ENCODE data around the gene SLC25A1. TPM values are rescaled to one million over a fixed set of nuclear protein-coding genes. Genes with fewer than 3 reads are reported as not detected.

Gene SLC25A1
- total RNA-seq, 6 experiments from 2014 or later = 80.2 to 128 (median 114) TPM

DNA sequence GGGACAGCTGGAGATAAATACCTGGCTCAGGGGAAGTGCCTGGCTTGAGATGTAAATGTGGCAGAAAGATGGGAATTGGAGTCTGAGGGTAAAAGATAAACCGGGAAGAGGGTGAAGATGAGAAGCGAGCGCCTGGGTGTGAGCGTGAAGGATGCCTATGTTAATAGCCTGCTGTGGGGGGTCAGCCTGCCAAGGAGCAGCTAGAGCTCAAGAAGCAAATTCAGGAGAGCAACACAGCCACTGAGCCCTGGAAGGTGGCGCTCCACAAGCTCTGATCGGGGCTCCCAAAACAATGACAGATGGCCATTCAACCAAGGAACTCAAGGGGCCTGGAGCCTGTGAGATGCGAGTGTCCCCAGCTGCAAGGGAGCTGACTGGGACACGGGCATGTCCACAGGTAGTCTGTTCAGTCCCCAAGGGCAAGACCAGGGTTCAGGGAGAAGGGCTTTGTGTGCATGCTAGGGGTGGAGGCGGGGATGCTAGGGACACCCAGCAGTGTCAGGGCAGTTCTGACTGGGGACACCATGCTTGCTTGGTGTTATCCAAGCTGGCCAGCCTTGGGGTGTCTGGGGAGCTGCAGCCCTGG is 31.2 kb downstream of the SLC25A1 start:
- DNase-seq (no peak), ATAC-seq (no peak)
- Histone ChIP-seq H3K27ac (no peak overlapping the region), H3K36me3 (peaks cover 0 to 3% (median 2%) of the 10 kb centered on the region in 4 donors), H3K27me3 (peaks cover 0 to 19% of the 10 kb centered on the region in 2 donors), H3K9me3 (no peaks in the 10 kb centered on the region), H3K4me3 (no peak overlapping the region), H3K4me1 (peaks cover 0 to 9% (median 3%) of the 10 kb centered on the region in 4 donors)
- intact Hi-C loops (cut with DNase I) = no loop called here
- TF ChIP-seq, protein P1, sequence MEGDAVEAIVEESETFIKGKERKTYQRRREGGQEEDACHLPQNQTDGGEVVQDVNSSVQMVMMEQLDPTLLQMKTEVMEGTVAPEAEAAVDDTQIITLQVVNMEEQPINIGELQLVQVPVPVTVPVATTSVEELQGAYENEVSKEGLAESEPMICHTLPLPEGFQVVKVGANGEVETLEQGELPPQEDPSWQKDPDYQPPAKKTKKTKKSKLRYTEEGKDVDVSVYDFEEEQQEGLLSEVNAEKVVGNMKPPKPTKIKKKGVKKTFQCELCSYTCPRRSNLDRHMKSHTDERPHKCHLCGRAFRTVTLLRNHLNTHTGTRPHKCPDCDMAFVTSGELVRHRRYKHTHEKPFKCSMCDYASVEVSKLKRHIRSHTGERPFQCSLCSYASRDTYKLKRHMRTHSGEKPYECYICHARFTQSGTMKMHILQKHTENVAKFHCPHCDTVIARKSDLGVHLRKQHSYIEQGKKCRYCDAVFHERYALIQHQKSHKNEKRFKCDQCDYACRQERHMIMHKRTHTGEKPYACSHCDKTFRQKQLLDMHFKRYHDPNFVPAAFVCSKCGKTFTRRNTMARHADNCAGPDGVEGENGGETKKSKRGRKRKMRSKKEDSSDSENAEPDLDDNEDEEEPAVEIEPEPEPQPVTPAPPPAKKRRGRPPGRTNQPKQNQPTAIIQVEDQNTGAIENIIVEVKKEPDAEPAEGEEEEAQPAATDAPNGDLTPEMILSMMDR (IDR thresholded peaks at IDR 0.05) = no peak
- no peak for TF ChIP-seq POLR2A (IDR thresholded peaks at IDR 0.05)
- WGBS (ENCODE audit: insufficient coverage, low coverage, low lambda C conversion rate, missing lambda C conversion rate) = 33% methylated on average over 8 of the region's 9 CpGs

DNA sequence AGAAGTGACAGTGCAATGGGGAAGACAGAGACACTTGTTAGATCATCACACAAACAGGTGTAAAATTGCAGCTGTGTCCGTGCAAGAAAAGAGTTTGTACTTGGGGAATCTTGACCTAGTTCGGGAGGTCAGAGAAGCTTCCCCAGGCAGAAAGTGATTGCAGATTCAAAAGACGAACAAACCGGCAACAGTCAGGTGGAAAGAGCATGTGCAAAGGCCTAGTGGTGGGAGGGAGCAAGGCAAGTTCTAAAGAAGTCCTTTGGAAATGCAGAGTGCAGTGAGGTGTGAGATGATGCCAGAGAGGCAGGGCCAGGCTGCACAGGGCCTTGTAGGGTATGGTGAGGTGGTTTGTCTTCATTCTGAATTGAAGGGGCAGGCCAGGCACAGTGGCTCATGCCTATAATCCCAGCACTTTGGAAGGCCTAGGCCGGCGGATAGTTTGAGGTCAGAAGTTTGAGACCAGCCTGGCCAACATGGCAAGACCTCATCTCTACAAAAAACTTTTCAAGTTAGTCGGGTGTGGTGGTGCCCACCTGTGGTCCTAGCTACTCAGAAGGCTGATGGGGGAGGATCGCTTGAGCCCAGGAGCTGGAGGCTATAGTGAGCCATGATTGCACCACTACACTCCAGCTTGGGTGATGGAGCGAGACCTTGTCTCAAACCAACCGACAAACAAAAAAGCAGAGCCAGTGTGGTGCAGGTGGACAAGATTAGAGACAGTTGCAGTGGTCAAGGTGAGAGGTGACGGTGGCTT is 32.1 kb downstream of the SLC25A1 start:
- Histone ChIP-seq H3K4me1 (peaks cover 0 to 9% (median 3%) of the 10 kb centered on the region in 4 donors), H3K27me3 (peaks cover 0 to 19% of the 10 kb centered on the region in 2 donors), H3K9me3 (no peaks in the 10 kb centered on the region), H3K27ac (no peak overlapping the region), H3K36me3 (peaks cover 0 to 9% (median 4%) of the 10 kb centered on the region in 4 donors), H3K4me3 (no peak overlapping the region)
- ATAC-seq (no peak), DNase-seq (no peak)
- 49% methylated on average over 8 of the region's 11 CpGs for WGBS (ENCODE audit: insufficient coverage, low coverage, low lambda C conversion rate, missing lambda C conversion rate)
- no peak for TF ChIP-seq POLR2A (IDR thresholded peaks at IDR 0.05)
- intact Hi-C loops (cut with DNase I) = no loop called here

DNA sequence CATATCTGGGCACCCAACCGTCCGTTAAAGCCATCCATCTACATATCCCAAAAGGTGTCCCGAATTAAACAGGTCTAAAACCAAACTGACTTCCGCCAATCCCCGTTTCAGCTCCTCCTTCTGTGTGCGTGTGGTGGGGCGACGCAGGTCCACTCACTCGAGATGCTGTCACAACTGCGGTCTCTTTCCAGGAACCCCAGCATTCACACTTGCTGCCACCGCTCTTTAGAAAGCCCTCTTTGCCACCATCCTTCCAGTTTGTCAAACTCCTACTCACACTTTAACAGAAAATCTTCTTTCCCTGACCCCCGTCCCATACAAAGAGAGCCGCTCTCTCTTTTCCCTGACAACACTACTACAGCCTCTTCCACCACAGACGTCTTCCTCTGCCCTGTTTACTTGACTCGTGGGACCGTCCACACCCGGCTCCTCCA is 34.6 kb downstream of the SLC25A1 start:
- peaks cover 0 to 32% (median 13%) of the 10 kb centered on the region in 4 donors for H3K36me3 ChIP-seq
- TF ChIP-seq POLR2A (IDR thresholded peaks at IDR 0.05) = no peak
- TF ChIP-seq, protein P1 (IDR thresholded peaks at IDR 0.05) = no peak
- WGBS (ENCODE audit: insufficient coverage, low coverage, low lambda C conversion rate, missing lambda C conversion rate) = 3% methylated on average over 14 of the region's 17 CpGs
- peak in 1 of 4 donors; percentile 3 for ATAC-seq
- no peaks in the 10 kb centered on the region for H3K9me3 ChIP-seq
- intact Hi-C loops (cut with DNase I) = no loop called here
- peaks cover 0 to 5% of the 10 kb centered on the region in 2 donors for H3K27me3 ChIP-seq
- peak overlapping the region; percentile 66 to 90 (median 80) for H3K4me3 ChIP-seq
- peaks cover 0 to 6% (median 3%) of the 10 kb centered on the region in 4 donors for H3K4me1 ChIP-seq
- no peak for DNase-seq
- H3K27ac ChIP-seq = peak overlapping the region; percentile 16 to 47 (median 20)

DNA sequence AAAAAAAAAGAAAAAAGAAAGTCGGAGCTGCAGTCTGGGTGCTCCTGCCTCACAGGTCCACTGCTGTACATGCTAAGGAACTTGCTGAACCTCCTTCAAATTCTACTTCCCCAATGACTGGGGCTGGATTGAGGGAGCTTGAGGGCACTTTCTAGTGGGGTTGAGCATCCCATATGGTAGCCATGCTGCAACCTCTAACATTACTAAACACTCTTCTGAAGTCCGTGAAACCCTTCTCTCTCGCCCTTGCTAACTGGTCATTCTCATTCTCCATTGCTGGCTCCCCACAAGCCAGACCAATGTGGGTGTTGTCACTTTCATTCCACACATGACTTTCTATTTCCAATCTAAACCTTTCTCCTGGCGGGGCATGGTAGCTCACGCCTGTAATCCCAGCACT is 35.3 kb downstream of the SLC25A1 start:
- peaks cover 0 to 37% (median 16%) of the 10 kb centered on the region in 4 donors for H3K36me3 ChIP-seq
- DNase-seq = no peak
- WGBS (ENCODE audit: insufficient coverage, low coverage, low lambda C conversion rate, missing lambda C conversion rate) = 92% methylated on average over 4 of the region's 5 CpGs
- H3K4me1 ChIP-seq = peaks cover 0 to 6% (median 3%) of the 10 kb centered on the region in 4 donors
- H3K27ac ChIP-seq = no peak overlapping the region
- intact Hi-C loops (cut with DNase I) = no loop called here
- no peak for TF ChIP-seq POLR2A (IDR thresholded peaks at IDR 0.05)
- TF ChIP-seq, protein P1 (IDR thresholded peaks at IDR 0.05) = no peak
- H3K4me3 ChIP-seq = no peak overlapping the region
- no peaks in the 10 kb centered on the region for H3K27me3 ChIP-seq
- no peak for ATAC-seq
- no peaks in the 10 kb centered on the region for H3K9me3 ChIP-seq

DNA sequence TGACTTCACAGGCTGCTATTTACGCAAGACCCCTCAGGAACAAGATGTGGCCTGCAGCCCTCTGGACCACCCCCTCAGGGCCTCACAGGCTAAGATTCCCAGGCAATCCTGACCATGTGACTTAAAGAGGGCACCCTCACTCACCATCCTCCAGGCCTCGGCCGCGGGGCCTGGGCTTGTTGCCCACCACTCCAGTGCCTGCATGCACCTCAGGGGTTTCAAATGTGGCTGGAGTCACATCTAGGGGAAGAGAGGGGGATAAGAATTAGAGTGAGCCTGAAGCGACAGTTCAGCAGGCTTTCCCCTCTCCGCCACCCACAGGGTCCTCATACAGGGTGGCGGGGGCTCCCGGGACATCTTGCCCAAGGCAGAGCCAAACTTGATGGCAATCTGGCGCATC is 36.1 kb downstream of the SLC25A1 start:
- Histone ChIP-seq H3K36me3 (peaks cover 0 to 37% (median 16%) of the 10 kb centered on the region in 4 donors), H3K4me3 (no peak overlapping the region), H3K27ac (no peak overlapping the region), H3K27me3 (no peaks in the 10 kb centered on the region), H3K9me3 (no peaks in the 10 kb centered on the region), H3K4me1 (peaks cover 0 to 6% (median 3%) of the 10 kb centered on the region in 4 donors)
- ATAC-seq (no peak), DNase-seq (no peak)
- intact Hi-C loops (cut with DNase I) = no loop called here
- TF ChIP-seq, protein P1 (IDR thresholded peaks at IDR 0.05) = no peak
- TF ChIP-seq POLR2A (IDR thresholded peaks at IDR 0.05) = no peak
- WGBS (ENCODE audit: insufficient coverage, low coverage, low lambda C conversion rate, missing lambda C conversion rate) = no CpG with 5 or more reads among the region's 9 CpGs
